SH-SY5Y (cell line): ENCODE data around the gene ME1.

Experiments
- GATA2 ChIP-seq: IDR thresholded peaks from 2 replicates; pipeline ENCODE4 v1.6.1; 2011; ENCODE audit warnings: mild to moderate bottlenecking, low read depth, low read length
- GATA3 ChIP-seq: IDR thresholded peaks from 2 replicates; pipeline ENCODE4 v1.6.1; 2011; ENCODE audit warnings: low read depth, mild to moderate bottlenecking, low read length, moderate library complexity

DNA sequence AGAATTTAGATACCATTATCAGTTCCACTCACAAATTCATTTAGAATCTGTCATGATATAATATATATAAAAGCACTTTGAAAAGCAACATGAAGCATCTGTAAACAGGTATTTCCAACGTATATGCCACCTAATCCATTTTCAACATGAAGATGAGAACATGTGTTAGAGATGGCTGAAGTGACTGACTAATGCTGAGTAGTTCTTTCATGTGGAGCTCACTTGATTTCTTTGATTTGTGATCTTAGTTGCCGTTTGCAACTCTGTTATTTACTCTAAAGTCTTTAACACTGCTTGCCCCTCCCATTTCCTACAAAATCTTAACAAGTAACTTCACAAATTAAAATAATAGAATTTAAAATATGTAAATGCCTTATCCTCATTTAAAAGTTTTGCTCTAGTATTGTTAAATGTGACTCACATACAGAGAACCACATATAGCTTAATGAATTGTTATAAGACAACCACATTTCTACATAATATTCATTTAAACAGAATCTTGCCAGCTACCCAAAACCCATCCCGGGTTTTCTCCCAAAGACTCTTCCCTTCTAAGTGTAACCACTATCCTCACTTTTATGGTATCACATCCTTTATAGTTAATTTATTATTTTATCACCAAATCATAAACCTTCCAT, 78.3 kb downstream of the ME1 start:
- no peak for TF ChIP-seq GATA2
- TF ChIP-seq GATA3 = no peak
